Measurements from ENCODE around the gene GLT1D1.

GRCh38 chr12:128827724-128828123 is 25.6 kb upstream of the GLT1D1 start:
- TF ChIP-seq CTCF (IDR thresholded peaks at IDR 0.05) (no peak), POLR2A (IDR thresholded peaks at IDR 0.05) (no peak)

All from Peyer's patch (tissue), 4 donors.